Limb (tissue), 2 donors: Measurements from ENCODE around the gene MED15.

Experiments
- DNase-seq, 2 donors: peaks; one replicate each; pipeline ENCODE4 v3.0.0-alpha.2; 2016; ENCODE audit errors: extremely low spot score in 2 of 2

MED15 gene

DNA sequence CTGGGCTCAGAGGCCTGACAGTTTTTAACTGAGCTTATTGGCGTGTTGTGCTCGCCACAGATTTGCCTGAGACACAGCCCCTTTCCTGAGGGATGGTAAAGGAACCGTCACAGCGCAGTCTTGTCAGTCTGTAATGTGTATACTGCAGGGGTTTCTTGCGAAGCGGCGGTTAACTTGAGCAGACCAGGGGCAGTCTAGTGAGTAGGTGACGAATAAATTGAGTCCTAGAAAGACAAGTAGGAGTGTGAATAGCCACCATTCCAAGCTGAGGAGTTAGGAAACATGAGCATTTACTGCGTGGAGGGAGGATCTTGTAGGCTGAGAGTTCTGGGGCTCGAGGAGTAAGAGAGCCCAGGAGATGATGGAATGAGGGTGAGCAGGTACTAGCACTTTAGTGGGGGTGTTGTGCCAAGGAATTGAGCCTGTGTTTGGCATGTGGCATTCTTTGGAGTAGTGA is 1.4 kb downstream of the MED15 start:
- no peak for DNase-seq

GRCh38 chr22:20509344-20510047 is 2.1 kb downstream of the MED15 start:
- DNase-seq = no peak

GRCh38 chr22:20510811-20511577 is 3.6 kb downstream of the MED15 start:
- DNase-seq = no peak

DNA sequence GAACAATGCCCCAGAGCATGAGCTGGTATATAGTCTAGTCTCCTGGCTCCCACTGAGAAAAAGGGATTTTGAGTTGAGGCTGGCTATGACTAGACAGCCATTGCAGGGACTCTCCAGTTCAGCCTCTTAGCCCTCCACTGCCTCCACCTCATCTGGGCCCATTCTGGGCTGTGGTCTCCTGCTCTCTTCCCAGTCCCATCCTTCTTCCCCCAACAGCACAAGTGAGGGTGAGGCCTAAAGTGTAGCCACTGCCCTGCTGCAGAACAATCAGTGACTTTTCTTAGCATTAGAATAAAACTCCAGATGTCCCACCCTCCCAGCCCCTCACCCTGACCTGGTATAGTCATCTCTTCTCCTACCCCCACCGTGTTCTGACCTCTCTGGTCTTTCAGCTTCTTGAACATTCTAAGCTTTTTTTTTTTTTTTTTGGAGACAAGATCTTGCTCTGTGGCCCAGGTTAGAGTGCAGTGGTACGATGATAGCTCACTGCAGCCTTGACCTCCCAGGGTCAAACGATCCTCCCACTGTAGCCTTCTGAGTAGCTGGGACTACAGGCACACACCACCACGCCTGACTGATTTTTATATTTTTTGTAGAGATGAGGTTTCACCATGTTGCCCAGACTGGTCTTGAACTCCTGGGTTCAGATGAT is 4.3 kb downstream of the MED15 start:
- no peak for DNase-seq

GRCh38 chr22:20514658-20515406 is 7.4 kb downstream of the MED15 start:
- DNase-seq = no peak

DNA sequence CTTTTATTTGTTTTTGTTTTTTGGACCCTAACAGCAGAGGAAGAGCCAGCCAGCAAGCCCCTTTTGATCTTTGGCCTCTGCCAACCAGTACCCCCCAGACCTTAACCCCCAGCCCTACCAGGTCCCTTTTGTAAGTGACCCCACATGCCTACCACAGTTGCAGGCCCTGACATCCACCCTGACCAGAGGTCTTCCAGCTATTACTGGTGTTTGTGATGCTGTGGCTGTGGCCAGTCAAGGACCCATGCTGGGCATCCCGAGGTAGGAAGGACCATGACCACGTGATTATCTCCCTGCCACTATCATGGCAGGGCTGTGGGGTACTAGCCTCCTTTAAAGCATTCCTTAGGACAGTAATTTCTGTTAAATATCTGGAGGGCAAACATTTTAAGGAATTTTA is 9.0 kb downstream of the MED15 start:
- no peak for DNase-seq

- no peak for DNase-seq
Measured at GRCh38 chr22:20517422-20517821, 10.0 kb downstream of the MED15 start.

GRCh38 chr22:20517841-20518592 is 10.6 kb downstream of the MED15 start:
- DNase-seq = no peak

DNA sequence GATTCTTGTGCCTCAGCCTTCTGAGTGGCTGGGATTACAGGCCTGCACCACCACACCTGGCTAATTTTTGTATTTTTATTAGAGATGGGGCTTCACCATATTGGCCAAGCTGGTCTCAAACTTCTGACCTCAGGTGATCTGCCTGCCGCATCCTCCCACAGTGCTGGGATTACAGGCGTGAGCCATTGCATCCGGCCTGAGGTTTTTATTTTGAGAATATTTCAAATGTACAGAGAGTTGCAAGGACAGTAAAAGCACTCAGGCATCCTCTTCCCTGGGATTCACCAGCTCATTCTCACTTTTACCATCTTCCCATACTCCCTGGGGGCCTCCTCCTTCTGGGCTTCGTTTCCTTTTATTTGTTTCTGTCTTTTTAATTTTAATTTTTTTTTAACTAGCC is 12.1 kb downstream of the MED15 start:
- no peak for DNase-seq

DNA sequence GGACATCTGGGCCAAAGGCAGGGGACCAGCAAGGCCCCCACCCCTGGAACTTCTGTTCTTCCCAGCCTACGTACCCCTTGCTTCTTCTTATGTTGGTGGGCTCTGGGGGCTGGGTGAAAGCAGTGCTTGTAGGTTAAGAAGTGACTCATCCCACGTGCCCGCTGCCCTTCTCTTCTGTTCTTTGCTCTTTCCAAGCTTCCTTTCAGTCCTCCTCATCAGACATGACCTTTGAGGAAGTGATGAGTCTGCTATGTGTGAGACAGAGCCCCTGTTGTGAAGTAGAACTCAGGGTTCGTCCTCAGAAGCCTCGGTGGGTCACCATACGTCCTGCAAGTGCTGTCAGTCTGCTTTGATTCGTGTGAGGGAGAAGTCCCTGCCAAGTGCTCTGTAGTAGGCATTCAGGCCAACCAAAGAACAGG is 12.7 kb downstream of the MED15 start:
- DNase-seq = no peak

GRCh38 chr22:20522134-20523004 is 15.0 kb downstream of the MED15 start:
- no peak for DNase-seq

- DNase-seq = no peak
Measured at GRCh38 chr22:20523086-20523983, 15.9 kb downstream of the MED15 start.

- DNase-seq = no peak
Measured at GRCh38 chr22:20524004-20524481, 16.6 kb downstream of the MED15 start.

GRCh38 chr22:20525048-20525447 is 17.6 kb downstream of the MED15 start:
- no peak for DNase-seq

GRCh38 chr22:20526305-20526627 is 18.9 kb downstream of the MED15 start:
- DNase-seq = no peak

DNA sequence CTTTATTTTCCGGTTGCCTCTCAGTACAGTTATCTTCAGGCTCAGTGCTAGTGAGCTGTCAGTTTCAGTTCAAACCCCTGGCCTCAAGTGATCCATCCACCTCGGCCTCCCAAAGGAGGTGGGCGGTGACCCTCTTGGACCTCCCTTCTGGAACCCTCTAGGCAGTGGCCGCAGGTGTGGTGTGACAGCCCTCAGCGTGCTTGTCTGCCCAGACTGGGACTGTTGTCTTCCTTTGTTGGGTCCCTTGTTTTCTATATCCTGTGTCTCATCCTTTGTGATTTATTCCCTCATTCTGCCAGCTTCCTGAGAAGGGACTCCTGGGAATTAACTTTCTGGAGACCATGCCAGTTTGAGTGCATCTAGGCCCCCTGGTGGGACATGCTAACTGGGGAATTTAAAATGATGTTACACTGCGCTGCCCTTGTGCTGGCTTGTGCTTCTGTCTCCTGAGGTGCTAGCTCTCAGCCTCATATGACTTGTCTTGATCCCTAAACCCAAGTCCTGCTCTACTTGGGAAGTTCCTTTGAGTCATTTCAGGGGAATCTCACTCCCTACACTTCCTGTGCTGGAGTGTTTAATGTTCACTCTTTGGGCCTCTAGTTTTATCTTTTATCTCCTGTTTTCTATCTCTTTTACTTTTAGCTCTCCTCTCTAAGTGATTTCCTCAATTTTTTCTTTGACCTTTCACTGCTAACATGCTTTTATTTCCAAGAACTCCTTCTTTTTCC is 19.4 kb downstream of the MED15 start:
- no peak for DNase-seq

DNA sequence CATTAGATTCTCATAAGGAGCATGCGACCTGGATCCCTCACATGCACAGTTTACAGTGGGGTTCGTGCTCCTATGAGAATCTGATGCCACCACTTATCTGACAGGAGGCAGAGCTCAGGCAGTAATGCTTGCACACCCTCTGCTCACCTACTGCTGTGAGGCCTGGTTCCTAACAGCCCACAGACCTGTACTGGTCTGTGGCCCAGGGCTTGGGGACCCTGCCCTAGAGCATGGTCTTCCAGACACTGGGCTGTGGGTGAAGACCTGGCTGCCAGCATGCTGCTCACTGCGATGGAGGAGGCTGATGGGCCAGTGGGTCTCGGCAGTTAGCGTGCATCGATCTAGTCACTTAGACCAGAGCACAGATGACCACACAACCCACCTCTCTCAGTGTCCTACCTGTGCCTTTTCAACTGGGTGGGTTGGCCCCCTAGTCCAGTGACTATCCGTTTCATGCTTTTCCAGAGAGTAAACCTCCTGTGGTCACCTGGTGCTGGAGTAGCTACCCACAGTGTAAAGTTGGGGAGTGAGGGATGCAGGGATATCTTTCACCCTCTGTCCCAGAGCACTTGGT is 21.1 kb downstream of the MED15 start:
- DNase-seq = no peak
